GM20000 (cell line): ENCODE results near the gene KCTD8.

Source experiments
- DNase-seq: peaks from one replicate; pipeline ENCODE4 v3.0.0; 2012; ENCODE audit warnings: low spot score
- TF ChIP-seq, protein P1 (sequence below): IDR thresholded peaks from 2 replicates; pipeline ENCODE4 v1.5.1; 2012; ENCODE audit warnings: mild to moderate bottlenecking, control low read depth; ENCODE audit errors: extremely low read depth, missing control alignments

The KCTD8 gene

DNA sequence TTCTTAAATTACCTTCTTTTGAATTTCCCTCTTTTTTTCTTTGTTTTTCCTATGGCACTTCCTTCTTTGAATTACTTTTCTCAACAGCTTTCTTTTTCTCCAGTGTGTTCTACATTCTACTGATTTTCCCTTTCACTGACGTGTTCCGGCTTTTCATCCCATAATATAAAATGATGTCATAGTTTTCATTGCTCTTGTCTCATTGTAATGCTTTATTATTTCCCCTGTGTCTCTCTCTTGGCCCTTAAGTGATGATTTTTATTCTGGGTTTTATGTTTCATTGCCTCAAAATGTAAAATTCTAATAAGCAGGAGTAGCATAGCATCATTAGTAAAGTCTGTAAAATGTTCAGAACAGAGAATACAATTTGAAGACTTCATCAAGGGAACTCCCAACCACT lies 299.3 kb downstream of the KCTD8 start:
- TF ChIP-seq, protein P1, sequence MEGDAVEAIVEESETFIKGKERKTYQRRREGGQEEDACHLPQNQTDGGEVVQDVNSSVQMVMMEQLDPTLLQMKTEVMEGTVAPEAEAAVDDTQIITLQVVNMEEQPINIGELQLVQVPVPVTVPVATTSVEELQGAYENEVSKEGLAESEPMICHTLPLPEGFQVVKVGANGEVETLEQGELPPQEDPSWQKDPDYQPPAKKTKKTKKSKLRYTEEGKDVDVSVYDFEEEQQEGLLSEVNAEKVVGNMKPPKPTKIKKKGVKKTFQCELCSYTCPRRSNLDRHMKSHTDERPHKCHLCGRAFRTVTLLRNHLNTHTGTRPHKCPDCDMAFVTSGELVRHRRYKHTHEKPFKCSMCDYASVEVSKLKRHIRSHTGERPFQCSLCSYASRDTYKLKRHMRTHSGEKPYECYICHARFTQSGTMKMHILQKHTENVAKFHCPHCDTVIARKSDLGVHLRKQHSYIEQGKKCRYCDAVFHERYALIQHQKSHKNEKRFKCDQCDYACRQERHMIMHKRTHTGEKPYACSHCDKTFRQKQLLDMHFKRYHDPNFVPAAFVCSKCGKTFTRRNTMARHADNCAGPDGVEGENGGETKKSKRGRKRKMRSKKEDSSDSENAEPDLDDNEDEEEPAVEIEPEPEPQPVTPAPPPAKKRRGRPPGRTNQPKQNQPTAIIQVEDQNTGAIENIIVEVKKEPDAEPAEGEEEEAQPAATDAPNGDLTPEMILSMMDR = no peak
- DNase-seq = no peak

DNA sequence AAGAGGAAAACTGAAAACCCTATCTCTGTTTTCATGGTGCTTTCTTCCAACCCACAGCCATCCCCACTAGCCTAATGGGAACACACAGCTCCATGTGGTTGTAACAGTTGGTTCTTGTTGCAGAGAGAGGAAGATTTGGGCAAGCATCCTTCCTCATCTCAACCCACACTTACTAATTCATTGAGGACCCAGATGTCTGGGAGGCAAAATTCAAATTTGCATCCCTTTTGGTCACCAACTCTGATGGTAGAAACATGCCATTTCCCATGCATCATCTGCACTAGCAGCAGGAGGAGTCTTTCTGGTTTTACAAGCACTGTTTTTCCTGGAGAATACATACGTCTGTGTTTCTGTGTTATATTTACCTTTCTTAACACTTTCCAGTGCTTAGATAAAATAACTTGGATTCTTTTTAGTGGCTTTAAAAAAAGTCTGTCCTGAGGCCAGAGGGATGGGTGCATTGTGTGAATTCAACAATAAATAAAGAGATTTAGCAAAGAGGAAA lies 301.0 kb downstream of the KCTD8 start:
- no peak for DNase-seq
- TF ChIP-seq, protein P1 = no peak

DNA sequence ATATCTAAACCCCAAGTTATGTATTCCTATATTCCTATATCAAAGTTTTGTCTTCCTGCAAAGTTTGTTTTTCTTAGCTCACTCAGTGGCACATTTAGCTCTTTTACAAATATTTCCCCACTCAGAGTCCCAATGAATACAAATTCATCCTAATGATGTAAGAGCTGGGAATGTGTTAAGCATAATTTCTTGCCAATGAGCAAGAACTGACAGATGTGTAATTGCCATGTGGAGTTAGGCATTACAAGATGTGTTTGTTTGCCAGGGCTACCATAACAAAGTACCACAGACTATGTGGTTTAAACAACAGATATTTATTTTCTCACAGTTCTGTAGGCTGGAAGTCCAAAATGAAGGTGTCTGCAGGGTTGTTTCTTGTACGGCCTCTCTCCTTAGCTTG lies 302.1 kb downstream of the KCTD8 start:
- TF ChIP-seq, protein P1 = no peak
- DNase-seq = no peak

- no peak for DNase-seq
- TF ChIP-seq, protein P1 = no peak
Observed at GRCh38 chr4:44145868-44146267, 302.7 kb downstream of the KCTD8 start.

DNA sequence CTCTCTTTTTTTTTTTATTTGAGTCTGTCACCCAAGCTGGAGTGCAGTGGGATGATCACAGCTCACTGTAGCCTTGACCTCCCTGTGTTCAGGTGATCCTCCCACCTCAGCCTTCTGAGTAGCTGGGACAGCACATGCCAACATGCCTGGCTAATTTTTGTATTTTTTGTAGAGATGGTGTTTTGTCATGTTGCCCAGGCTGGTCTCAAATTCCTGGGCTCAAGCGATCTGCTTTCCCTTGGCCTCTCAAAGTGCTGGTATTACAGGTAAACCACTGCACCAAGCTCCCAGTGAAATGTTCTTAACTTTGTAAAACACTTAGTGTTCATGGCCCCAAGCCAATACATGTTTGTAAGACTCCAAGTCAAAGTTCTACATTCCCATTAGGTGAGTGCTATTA lies 316.1 kb downstream of the KCTD8 start:
- no peak for DNase-seq
- TF ChIP-seq, protein P1 = no peak
